Activated CD4-positive, alpha-beta T cell treated with anti-CD3 and anti-CD28 coated beads for 24 hours (primary cell): Measurements from ENCODE around the gene ZC3HAV1.
"Not testable (repeated sequence)": the region's sequence is repeated elsewhere in the genome, so short reads cannot be mapped to it uniquely, and the experiment has no call there.

Source experiments
- DNase-seq, 2 donors: peaks; one replicate each; pipeline ENCODE4 v3.0.0-alpha.2; 2020; ENCODE audit warnings: low read depth in 2 of 2

Gene ZC3HAV1

GRCh38 chr7:139051655-139052054 lies 57.9 kb downstream of the ZC3HAV1 start:
- no peak for DNase-seq

GRCh38 chr7:139049936-139050335 lies 59.6 kb downstream of the ZC3HAV1 start:
- DNase-seq, result no peak

GRCh38 chr7:139049111-139049510 lies 60.4 kb downstream of the ZC3HAV1 start:
- no peak for DNase-seq

GRCh38 chr7:139047970-139048369 lies 61.5 kb downstream of the ZC3HAV1 start:
- DNase-seq, result no peak

GRCh38 chr7:139046143-139046542 lies 63.4 kb downstream of the ZC3HAV1 start:
- DNase-seq, result no peak

- no peak for DNase-seq
Observed at GRCh38 chr7:139044813-139045794, 64.4 kb downstream of the ZC3HAV1 start.

- DNase-seq, result peak; percentile 44 to 47
Observed at GRCh38 chr7:139043823-139044812, 65.4 kb downstream of the ZC3HAV1 start.

GRCh38 chr7:139041378-139042085 lies 68.0 kb downstream of the ZC3HAV1 start:
- DNase-seq, result no peak

GRCh38 chr7:139038691-139039090 lies 70.8 kb downstream of the ZC3HAV1 start:
- DNase-seq, result no peak

- no peak for DNase-seq
Observed at GRCh38 chr7:139036901-139037300, 72.6 kb downstream of the ZC3HAV1 start.

- peak; percentile 36 to 63 for DNase-seq
Observed at GRCh38 chr7:139035586-139036353, 73.8 kb downstream of the ZC3HAV1 start, which contains the start of gene ZC3HAV1L. ZC3HAV1L (minus strand) TSS chr7:139036042; CDS start chr7:139036017, 25 bp downstream.

GRCh38 chr7:139034855-139035585 lies 74.5 kb downstream of the ZC3HAV1 start:
- peak in 1 of 2 donors; percentile 38 for DNase-seq

- no peak for DNase-seq
Observed at GRCh38 chr7:139034336-139034735, 75.2 kb downstream of the ZC3HAV1 start.

GRCh38 chr7:139033346-139034114 lies 76.0 kb downstream of the ZC3HAV1 start:
- DNase-seq, result no peak

GRCh38 chr7:139032473-139032872 lies 77.0 kb downstream of the ZC3HAV1 start:
- DNase-seq, result no peak

GRCh38 chr7:139029353-139029752 lies 80.2 kb downstream of the ZC3HAV1 start:
- DNase-seq, result no peak

- no peak for DNase-seq
Observed at GRCh38 chr7:139026551-139026950, 83.0 kb downstream of the ZC3HAV1 start.

- not testable (repeated sequence) for DNase-seq
Observed at GRCh38 chr7:139025861-139026260, 83.7 kb downstream of the ZC3HAV1 start.

GRCh38 chr7:139023076-139023475 lies 86.4 kb downstream of the ZC3HAV1 start:
- DNase-seq, result no peak
